GM19372 (cell line): ENCODE data around the gene FAM3B.

ENCODE experiments used
- ATAC-seq: cut with Tn5 transposase; IDR thresholded peaks from one replicate; pipeline ENCODE4 v1.9.1; 2021; ENCODE audit warnings: mild to moderate bottlenecking, low read depth, moderate library complexity; ENCODE audit not compliant: unreplicated experiment

Gene FAM3B

DNA sequence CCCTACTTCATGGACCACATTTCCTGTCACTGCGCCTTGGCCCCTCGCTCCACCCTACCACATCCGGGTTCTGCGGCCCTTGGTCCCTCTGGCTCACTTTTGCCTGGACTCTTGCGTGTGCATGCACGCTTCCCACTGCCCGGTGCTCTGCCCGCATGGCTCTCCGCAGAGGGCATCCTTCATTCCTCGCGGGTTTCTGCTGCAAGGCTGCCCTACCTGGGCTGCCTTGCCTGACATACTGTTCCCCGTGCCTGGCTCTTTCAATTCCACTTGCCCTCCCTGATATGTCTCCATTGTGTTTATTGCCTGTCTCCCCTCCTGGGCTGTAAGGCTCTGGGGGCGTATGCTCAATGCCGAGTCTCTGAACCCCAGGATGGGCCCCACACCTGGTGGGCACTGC, 71.7 kb downstream of the FAM3B start:
- no peak for ATAC-seq

DNA sequence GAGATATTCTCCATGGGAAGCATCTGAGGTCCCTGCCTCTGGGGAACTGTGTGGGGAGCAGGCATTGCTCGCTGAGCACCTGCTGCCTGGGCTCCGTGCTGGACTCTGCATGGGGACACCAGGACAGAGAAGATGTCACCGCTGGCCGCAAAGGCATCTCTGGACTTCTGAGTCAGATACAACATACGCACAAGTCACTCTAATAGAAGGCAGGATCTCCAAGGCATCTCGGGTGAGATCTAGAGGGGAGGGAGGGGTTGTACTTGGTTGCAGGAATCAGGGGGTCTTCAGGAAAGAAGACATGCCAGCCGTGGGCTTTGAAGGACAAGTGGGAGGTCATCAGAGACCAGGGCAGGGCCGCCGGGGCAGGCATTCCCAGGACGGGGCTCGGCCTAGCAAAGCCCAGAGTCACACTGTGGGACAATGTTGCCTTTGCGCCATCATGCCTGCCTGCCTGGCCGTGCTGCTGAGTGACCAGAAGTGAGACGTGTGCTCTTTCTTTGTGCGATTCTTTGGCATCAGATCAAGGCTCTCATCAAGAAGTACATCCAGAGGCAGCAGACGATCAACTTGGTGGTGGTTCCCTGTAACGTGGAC, 73.5 kb downstream of the FAM3B start:
- ATAC-seq, result no peak

DNA sequence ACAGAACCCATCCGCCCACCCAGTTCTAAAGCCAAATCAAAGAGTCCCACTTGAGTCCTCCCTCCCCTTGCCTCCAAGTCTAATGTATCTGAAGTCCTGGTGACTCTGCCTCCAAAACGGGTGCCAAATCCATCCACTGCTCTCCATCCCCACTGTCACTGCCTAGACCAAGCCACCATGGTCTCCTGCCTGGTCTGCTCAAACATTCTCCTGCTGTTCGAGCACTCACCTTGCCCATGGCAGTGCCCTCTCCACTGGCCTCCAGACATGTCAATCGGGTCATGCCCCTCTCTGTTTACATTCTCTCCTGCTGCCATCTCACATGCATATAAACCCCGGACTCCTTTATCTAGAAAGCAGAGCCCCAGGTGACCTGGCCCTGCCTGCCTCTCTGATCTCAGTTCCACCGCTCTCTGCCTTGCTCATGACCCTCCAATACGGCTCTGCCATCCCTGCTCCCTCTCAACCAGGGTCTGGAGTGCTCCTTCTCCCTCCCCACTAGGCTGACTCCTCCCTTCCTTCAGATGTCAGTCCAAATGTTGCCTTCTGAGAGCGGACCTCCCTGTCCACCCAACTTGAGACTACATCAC, 77.4 kb downstream of the FAM3B start:
- ATAC-seq, result no peak

DNA sequence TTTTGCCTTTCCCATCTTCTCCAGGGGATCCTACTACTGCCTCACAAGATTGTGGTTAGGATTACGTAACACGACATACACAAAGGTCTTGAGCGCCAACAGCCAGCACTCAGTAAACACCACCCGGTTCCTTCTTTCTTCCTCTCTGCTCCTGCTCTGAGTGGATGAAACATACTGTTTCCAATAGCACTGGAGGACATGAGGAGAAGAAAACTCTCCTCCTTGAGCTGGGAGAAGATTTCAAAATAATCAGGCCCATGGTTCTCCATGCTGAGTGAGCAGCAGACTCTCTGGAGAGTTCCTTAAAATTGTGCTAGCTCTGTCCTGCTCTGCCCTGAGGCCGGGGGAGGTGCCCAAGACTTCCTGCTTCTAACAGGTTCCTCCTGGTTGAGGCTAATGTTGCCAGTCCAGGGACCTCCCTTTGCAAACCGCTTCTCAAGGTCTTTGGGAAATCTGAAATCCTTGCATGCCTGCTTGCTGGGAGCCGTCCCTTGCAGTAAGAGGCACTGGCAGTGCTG, 80.0 kb downstream of the FAM3B start:
- ATAC-seq, result no peak

DNA sequence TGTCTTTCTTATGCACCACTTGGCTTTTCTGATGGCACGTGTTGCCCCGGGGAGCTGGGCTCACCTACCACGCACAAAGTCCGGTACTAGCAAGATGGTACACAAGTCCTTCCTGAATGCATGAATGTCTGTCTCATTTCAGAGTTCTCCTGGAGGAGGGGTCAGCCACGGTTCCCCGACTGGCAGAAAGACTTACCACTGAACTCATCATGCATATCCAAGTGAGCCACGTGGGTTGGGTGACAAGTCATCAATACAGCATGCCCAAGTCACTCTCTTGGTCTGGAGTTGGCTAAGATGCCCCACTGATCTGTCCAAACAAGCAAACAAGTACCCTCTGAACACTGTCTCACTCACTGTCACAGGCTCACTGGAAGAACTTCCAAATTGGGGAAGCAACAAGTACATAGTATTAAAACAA, 80.9 kb downstream of the FAM3B start:
- no peak for ATAC-seq

DNA sequence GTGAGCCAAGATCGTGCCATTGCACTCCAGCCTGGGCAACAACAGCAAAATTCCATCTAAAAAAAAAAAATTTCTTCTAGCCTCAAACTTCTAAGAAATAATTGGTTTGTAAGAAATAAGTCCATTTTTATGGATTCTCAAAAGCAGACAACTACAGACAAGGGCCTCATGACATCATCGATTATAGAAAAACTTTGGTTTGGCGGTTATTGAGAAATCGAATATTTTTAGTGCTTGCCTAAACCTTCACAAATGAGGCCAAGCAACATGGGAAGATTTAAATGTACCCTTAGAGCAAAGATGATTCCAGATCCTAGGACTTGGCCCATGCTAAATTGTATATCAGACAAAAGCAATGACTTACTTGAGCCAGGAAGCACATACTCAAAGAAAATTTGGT, 81.7 kb downstream of the FAM3B start:
- ATAC-seq, result no peak

DNA sequence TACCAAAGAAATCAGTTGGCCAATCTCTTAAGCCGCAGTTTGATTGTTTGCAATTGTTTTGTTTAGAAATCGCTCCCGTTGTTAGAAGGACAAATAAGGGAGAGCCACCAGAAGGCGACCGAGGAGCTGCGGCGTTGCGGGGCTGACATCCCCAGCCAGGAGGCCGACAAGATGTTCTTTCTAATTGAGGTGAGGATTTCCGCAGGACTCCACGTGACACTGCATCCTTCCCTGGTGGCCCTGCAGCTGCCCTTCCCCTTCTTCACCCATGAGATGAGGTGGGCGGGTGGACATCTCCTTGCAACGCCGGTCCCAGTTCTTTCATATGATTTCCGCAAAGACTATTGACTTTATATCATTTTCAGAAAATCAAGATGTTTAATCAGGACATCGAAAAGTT, 82.2 kb downstream of the FAM3B start:
- no peak for ATAC-seq

DNA sequence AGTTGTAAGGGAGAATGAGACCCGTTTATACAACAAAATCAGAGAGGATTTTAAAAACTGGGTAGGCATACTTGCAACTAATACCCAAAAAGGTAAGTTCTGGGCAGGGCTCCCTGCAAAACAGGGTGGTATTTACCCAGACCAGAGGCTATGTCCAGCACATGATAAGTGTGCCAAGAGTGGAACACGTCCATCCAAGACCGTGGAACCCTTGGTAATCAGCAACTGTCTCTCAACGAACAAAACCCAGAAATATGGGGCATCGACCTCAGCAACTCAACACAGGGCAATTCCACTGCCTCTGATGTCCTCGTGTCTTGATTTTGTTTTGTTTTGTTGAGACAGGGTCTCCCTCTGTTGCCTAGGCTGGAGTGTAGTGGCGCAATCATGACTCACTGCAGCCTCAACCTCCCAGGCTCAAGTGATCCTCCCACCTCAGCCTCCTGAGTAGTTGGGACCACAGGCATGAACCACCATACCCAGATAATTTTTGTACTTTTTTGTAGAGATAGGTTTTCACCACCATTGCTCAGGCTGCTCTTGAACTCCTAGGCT, 82.7 kb downstream of the FAM3B start:
- no peak for ATAC-seq

DNA sequence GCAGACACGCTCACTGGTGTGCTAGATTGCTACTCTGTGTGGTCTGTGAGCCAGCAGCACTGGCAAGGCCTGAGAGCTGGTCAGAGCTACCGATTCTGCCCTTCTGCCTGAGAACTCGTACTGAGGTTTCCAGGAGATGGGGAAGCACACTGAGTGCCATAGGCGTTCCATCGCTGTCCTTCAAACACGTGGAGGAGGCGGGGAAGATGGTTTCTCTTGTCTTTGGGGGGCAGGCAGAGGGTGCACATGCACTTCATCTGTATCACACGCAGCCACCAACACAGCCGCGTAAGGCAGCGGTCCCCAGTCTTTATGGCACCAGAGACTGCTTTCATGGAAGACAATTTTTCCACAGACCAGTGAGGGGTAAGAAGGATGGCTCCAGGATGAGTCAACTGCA, 85.6 kb downstream of the FAM3B start:
- no peak for ATAC-seq

DNA sequence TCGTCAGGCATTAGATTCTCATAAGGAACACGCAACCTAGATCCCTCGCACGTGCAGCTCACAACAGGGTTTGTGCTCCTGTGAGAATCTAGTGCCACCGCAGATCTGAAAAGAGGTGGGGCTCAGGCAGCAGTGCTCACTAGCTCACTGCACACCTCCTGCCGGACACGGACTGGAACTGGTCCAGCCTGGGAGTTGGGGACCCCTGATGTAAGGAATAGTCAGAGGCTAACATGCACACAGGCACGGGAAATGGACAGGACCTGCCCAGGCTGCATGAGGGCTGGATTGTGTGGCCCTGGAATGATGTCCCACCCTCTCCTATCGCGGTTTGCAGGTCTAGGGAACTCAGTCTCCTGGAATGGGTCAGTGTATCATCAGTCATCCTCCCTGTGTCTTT, 86.2 kb downstream of the FAM3B start:
- no peak for ATAC-seq

DNA sequence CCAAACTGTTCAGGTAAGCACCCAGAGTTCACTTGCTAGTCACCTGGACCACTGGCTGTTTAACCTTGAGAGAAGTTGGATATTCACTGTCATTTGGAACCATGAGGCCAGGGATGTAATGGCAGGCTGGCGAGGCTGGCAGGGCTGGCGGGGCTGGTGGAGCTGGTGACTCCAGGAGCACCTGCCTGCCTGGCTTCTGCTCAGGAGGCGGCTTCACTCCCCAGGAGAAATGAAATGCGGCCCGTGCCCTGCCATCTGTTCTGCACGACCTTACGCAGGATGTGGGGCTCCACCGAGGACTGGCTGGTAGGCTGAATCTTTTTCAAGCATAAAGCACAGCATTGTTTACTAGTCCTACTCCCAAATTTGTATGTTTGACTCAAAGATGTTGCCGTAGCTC, 86.7 kb downstream of the FAM3B start:
- ATAC-seq, result no peak

DNA sequence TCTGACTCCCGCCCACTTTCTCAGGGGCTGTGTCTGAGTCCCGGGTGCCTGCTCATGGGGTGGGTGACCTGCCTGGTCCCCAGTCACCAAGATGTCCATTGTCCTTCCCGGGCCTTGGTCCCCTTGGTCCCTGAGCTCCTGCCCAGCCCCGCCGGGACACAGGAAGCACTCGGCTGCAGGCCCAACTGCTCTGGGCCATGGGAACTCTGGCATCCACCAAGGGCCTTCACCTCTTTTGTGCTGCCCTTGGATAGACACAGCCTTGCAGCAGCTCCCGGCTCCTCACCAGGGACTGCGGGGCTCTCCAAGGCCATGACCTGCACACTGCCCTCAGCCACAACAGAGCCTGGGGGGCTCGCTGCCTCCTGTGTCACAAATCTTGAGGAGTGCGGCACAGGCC, 87.4 kb downstream of the FAM3B start:
- ATAC-seq, result no peak

DNA sequence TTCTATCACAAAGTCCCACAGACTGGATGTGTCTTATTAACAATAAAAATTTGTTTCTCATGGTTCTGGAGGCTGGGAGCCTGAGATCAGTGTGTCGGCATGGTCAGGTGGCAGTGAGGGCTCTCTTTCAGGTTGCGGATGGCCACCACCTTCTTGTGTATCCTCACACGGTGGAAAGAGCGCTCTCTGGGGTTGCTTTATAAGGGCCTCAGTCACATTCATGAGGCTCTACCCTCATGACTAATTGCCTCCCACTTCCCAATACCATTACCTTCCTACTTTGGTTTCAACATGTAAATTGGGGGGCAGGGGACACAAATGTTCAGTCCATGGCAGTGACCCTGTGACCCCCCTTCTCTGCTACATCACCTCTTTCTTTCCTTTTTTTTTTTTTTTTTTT, 88.7 kb downstream of the FAM3B start:
- no peak for ATAC-seq

DNA sequence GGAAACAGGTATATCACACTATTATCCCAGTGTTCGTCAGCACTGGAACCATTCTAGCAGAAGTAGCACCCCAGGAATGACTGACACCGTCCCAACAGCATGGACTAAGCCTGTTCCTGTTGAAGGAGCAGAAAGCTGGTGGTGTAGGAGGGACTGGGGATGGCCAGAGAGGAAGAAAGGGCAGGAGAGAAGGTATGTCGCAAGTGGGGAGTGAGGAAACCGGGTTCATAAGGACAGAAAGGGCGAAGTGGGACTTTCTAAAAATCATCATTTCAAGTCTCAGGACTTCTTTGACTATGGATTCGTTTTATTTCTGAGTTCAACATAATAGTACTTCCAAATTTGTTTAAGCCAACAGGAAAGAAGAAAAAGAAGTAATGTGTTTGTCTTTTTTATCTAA, 89.7 kb downstream of the FAM3B start:
- ATAC-seq, result no peak
